Cardiac muscle cell (in vitro differentiated cells and primary cell): Measurements from ENCODE around the gene KRT71. TPM values are rescaled to one million over a fixed set of nuclear protein-coding genes. Genes with fewer than 3 reads are reported as not detected.

Experiments
- DNase-seq, 2 donors: peaks; one replicate each; pipeline versions ENCODE4 v3.0.0 to v3.0.0-alpha.2; 2010 to 2017; ENCODE audit warnings: low read depth in 1 of 2, low spot score in 1 of 2
- H3K27ac ChIP-seq: fragments of 200-600 bp; sonication (generic); 2 replicates; pipeline ENCODE4 v1.5.1; 2016
- H3K27me3 ChIP-seq: fragments of 200-600 bp; sonication (generic); 2 replicates; pipeline ENCODE4 v1.6.0; 2016; ENCODE audit warnings: control low read depth
- H3K36me3 ChIP-seq: fragments of 200-600 bp; sonication (generic); 2 replicates; pipeline ENCODE4 v1.5.1; 2016; ENCODE audit warnings: control low read depth
- H3K4me1 ChIP-seq: fragments of 200-600 bp; sonication (generic); 2 replicates; pipeline ENCODE4 v1.8.1; 2017; ENCODE audit warnings: low read depth, mild to moderate bottlenecking, mixed run types
- H3K4me3 ChIP-seq: fragments of 200-600 bp; sonication (generic); 2 replicates; pipeline ENCODE4 v1.5.1; 2016; ENCODE audit warnings: mild to moderate bottlenecking
- H3K9me3 ChIP-seq: fragments of 200-600 bp; sonication (generic); 2 replicates; pipeline ENCODE4 v1.5.1; 2017; ENCODE audit warnings: low read depth, mild to moderate bottlenecking, control low read depth
- CTCF ChIP-seq: IDR thresholded peaks from 2 replicates; pipeline ENCODE4 v1.5.1; 2012; ENCODE audit warnings: low read depth, mild to moderate bottlenecking, low read length
- polyA plus RNA-seq: library from polyadenylated mRNA; unstranded; fragments of >200 nt; fragmentation: Nextera tagmentation; extraction: Ambion mirVana; gene quantifications from 2 replicates; pipeline ENCODE4 v1.2.1, GENCODE V29; 2016
- total RNA-seq: library from RNA; depleted of rRNA; stranded (reverse); fragments of >200 nt; gene quantifications from 2 replicates; pipeline ENCODE4 v1.2.3, GENCODE V29; 2016

Gene KRT71
- total and polyA plus RNA-seq, 2 experiments from 2014 or later, result not detected

GRCh38 chr12:52585946-52586345 is 33.0 kb upstream of the KRT71 start:
- no peak for DNase-seq
- Histone ChIP-seq H3K27me3 (peaks cover 27% of the 10 kb centered on the region), H3K4me1 (no peaks in the 10 kb centered on the region), H3K9me3 (no peaks in the 10 kb centered on the region), H3K4me3 (no peak overlapping the region), H3K36me3 (no peaks in the 10 kb centered on the region), H3K27ac (no peak overlapping the region)
- TF ChIP-seq CTCF, result no peak

- TF ChIP-seq CTCF, result no peak
- Histone ChIP-seq H3K36me3 (no peaks in the 10 kb centered on the region), H3K4me1 (no peaks in the 10 kb centered on the region), H3K9me3 (no peaks in the 10 kb centered on the region), H3K27ac (no peak overlapping the region), H3K27me3 (peaks cover 28% of the 10 kb centered on the region), H3K4me3 (no peak overlapping the region)
- no peak for DNase-seq
Measured at GRCh38 chr12:52585066-52585465, 32.1 kb upstream of the KRT71 start.

- TF ChIP-seq CTCF, result no peak
- DNase-seq, result no peak
- Histone ChIP-seq H3K27me3 (peaks cover 28% of the 10 kb centered on the region), H3K4me3 (no peak overlapping the region), H3K9me3 (no peaks in the 10 kb centered on the region), H3K27ac (no peak overlapping the region), H3K4me1 (no peaks in the 10 kb centered on the region), H3K36me3 (no peaks in the 10 kb centered on the region)
Measured at GRCh38 chr12:52584156-52584682, 31.3 kb upstream of the KRT71 start.

GRCh38 chr12:52582971-52583456 is 30.1 kb upstream of the KRT71 start:
- Histone ChIP-seq H3K27me3 (peaks cover 24% of the 10 kb centered on the region), H3K27ac (no peak overlapping the region), H3K4me1 (no peaks in the 10 kb centered on the region), H3K4me3 (no peak overlapping the region), H3K9me3 (no peaks in the 10 kb centered on the region), H3K36me3 (no peaks in the 10 kb centered on the region)
- peak; percentile 71 for DNase-seq
- peak; percentile 82 for TF ChIP-seq CTCF

- TF ChIP-seq CTCF, result no peak
- H3K4me1 ChIP-seq, result no peaks in the 10 kb centered on the region
- H3K27ac ChIP-seq, result no peak overlapping the region
- no peaks in the 10 kb centered on the region for H3K36me3 ChIP-seq
- peaks cover 19% of the 10 kb centered on the region for H3K27me3 ChIP-seq
- no peak for DNase-seq
- no peak overlapping the region for H3K4me3 ChIP-seq
- no peaks in the 10 kb centered on the region for H3K9me3 ChIP-seq
Measured at GRCh38 chr12:52582486-52582885, 29.5 kb upstream of the KRT71 start.
